A673 (cell line): ENCODE measurements around the gene SGCG. TPM values are rescaled to one million over a fixed set of nuclear protein-coding genes. Genes with fewer than 3 reads are reported as not detected.

Experiments
- BruUV-seq: library from RNA; stranded (reverse); fragments of 400-500 nt; replicated peaks from 2 replicates; lab custom pipeline; 2021; lab: Mats Ljungman, UMichigan
- CTCF ChIA-PET: fragments of 300-600 bp; sonication (Branson Sonifier 250); formaldehyde crosslinking; loops from one replicate; lab custom pipeline; 2022; ENCODE audit warnings: antibody characterized with exemption; lab: Charles Lee
- POLR2A ChIA-PET: fragments of 300-600 bp; sonication (Branson Sonifier 250); formaldehyde crosslinking; loops from one replicate; lab custom pipeline; 2022; ENCODE audit warnings: antibody characterized with exemption; ENCODE audit not compliant: low non-redundant PET; lab: Charles Lee
- DNase-seq: peaks from one replicate; pipeline ENCODE4 v3.0.0-alpha.2; 2015; ENCODE audit warnings: low spot score
- H3K27ac ChIP-seq: fragments of 200-600 bp; sonication (generic); 2 replicates; pipeline ENCODE4 v1.5.1; 2016; ENCODE audit warnings: mixed run types, low read depth, mild to moderate bottlenecking, mixed read lengths, antibody characterized with exemption, low read length; ENCODE audit not compliant: poor library complexity, severe bottlenecking
- H3K27me3 ChIP-seq: fragments of 200-600 bp; sonication (generic); replicated peaks from 2 replicates; pipeline ENCODE4 v1.6.1; 2017; ENCODE audit warnings: mixed run types, low read depth, mild to moderate bottlenecking, mixed read lengths, antibody characterized with exemption, low read length; ENCODE audit not compliant: insufficient read depth, poor library complexity
- H3K36me3 ChIP-seq: fragments of 200-600 bp; sonication (generic); 2 replicates; pipeline ENCODE4 v1.6.1; 2016; ENCODE audit warnings: mixed run types, mild to moderate bottlenecking, mixed read lengths, antibody characterized with exemption, low read length; ENCODE audit not compliant: insufficient read depth, poor library complexity, severe bottlenecking
- H3K4me1 ChIP-seq: fragments of 200-600 bp; sonication (generic); 2 replicates; pipeline ENCODE4 v1.6.1; 2017; ENCODE audit warnings: mixed run types, mild to moderate bottlenecking, mixed read lengths, antibody characterized with exemption, low read length; ENCODE audit not compliant: insufficient read depth, poor library complexity, severe bottlenecking
- H3K4me3 ChIP-seq: fragments of 200-600 bp; sonication (generic); 2 replicates; pipeline ENCODE4 v1.5.1; 2016; ENCODE audit warnings: low read depth, mixed run types, mild to moderate bottlenecking, mixed read lengths, low read length; ENCODE audit not compliant: poor library complexity, severe bottlenecking
- H3K9me3 ChIP-seq: fragments of 200-600 bp; sonication (generic); 2 replicates; pipeline ENCODE4 v1.6.1; 2016; ENCODE audit warnings: mixed run types, low read depth, mild to moderate bottlenecking, mixed read lengths, antibody characterized with exemption, low read length; ENCODE audit not compliant: poor library complexity, severe bottlenecking
- CTCF ChIP-seq: fragments of 300-800, 200-600 bp; sonication (generic); conservative IDR thresholded peaks from 2 replicates; pipeline ENCODE4 v1.5.1; 2017; ENCODE audit warnings: low read depth, mild to moderate bottlenecking, antibody characterized with exemption, low read length, moderate library complexity, mixed read lengths
- EZH2 ChIP-seq: fragments of 200-600 bp; sonication (generic); IDR thresholded peaks from 2 replicates; pipeline ENCODE4 v1.6.1; 2017; ENCODE audit warnings: borderline replicate concordance, low read depth, mild to moderate bottlenecking, mixed read lengths, antibody characterized with exemption, low read length; ENCODE audit not compliant: poor library complexity, severe bottlenecking
- intact Hi-C: fragments of 100-400 bp; cut with micrococcal nuclease; formaldehyde crosslinking; loops from one replicate; pipeline ENCODE4 v1.10.0; 2022; ENCODE audit not compliant: unreplicated experiment
- total RNA-seq: library from RNA; stranded (reverse); gene quantifications from 2 replicates; pipeline ENCODE4 v1.2.3, GENCODE V29; 2021

Gene SGCG
- total RNA-seq, 1 experiment from 2014 or later: 0.88 TPM

GRCh38 chr13:23330356-23330755 lies 149.6 kb downstream of the SGCG start:
- CTCF ChIA-PET: no interaction called here
- intact Hi-C loops: no loop called here
- DNase-seq: no peak
- Histone ChIP-seq H3K9me3 (no peaks in the 10 kb centered on the region), H3K27ac (no peak overlapping the region), H3K36me3 (no peaks in the 10 kb centered on the region), H3K4me1 (no peaks in the 10 kb centered on the region), H3K27me3 (no peaks in the 10 kb centered on the region), H3K4me3 (no peak overlapping the region)
- TF ChIP-seq CTCF (no peak), EZH2 (no peak)
- BruUV-seq: no TSS peak
- POLR2A ChIA-PET: no interaction called here

- no TSS peak for BruUV-seq
- DNase-seq: no peak
- peaks cover 34% of the 10 kb centered on the region for H3K9me3 ChIP-seq
- ChIA-PET CTCF (no interaction called here), POLR2A (no interaction called here)
- TF ChIP-seq EZH2 (no peak), CTCF (no peak)
- H3K36me3 ChIP-seq: peaks cover 26% of the 10 kb centered on the region
- H3K27ac ChIP-seq: no peak overlapping the region
- H3K27me3 ChIP-seq: no peaks in the 10 kb centered on the region
- intact Hi-C loops: no loop called here
- H3K4me3 ChIP-seq: no peak overlapping the region
- H3K4me1 ChIP-seq: no peaks in the 10 kb centered on the region
Measured at GRCh38 chr13:23339225-23339624, 158.4 kb downstream of the SGCG start.

- Histone ChIP-seq H3K9me3 (peaks cover 6% of the 10 kb centered on the region), H3K36me3 (peaks cover 20% of the 10 kb centered on the region), H3K4me3 (no peak overlapping the region), H3K27me3 (no peaks in the 10 kb centered on the region), H3K27ac (no peak overlapping the region), H3K4me1 (no peaks in the 10 kb centered on the region)
- CTCF ChIA-PET: no interaction called here
- TF ChIP-seq EZH2 (no peak), CTCF (no peak)
- DNase-seq: no peak
- POLR2A ChIA-PET: no interaction called here
- BruUV-seq: no TSS peak
- intact Hi-C loops: no loop called here
Measured at GRCh38 chr13:23344931-23345595, 164.3 kb downstream of the SGCG start.
